ENCODE data around the gene SGO1.

DNA sequence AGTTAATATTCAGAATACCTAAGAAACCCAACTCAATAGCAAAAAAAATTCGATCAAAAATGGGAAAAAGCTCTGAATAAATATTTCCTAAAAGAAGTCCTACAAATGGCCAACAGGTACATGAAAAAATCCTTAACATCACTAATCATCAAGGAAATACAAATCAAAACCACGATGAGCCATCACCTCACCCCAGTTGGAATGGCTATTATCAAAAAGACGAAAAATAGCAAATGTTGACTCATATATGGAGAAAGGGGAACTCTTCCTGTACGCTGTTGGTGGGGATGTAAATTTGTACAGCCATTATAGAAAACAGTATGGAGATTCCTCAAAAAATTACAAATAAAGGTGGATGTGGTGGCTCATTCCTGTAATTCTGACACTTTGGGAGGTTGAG is 29.6 kb upstream of the SGO1 start:
- TF ChIP-seq, protein P1, sequence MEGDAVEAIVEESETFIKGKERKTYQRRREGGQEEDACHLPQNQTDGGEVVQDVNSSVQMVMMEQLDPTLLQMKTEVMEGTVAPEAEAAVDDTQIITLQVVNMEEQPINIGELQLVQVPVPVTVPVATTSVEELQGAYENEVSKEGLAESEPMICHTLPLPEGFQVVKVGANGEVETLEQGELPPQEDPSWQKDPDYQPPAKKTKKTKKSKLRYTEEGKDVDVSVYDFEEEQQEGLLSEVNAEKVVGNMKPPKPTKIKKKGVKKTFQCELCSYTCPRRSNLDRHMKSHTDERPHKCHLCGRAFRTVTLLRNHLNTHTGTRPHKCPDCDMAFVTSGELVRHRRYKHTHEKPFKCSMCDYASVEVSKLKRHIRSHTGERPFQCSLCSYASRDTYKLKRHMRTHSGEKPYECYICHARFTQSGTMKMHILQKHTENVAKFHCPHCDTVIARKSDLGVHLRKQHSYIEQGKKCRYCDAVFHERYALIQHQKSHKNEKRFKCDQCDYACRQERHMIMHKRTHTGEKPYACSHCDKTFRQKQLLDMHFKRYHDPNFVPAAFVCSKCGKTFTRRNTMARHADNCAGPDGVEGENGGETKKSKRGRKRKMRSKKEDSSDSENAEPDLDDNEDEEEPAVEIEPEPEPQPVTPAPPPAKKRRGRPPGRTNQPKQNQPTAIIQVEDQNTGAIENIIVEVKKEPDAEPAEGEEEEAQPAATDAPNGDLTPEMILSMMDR (IDR thresholded peaks at IDR 0.05) = no peak
- no peak for TF ChIP-seq POLR2A (IDR thresholded peaks at IDR 0.05)

Data from adrenal gland (tissue), 5 donors.